IPS DF 4.7 (cell line): Measurements from ENCODE around the gene TLE4.
A peak's percentile ranks its signal among the peaks of the same experiment; 100 is the strongest.

Experiments used
- DNase-seq: peaks from one replicate; pipeline ENCODE4 v3.0.0-alpha.2; 2013; ENCODE audit warnings: low spot score; ENCODE audit errors: extremely low read depth

The TLE4 gene

GRCh38 chr9:79687131-79687447 lies 115.3 kb downstream of the TLE4 start:
- DNase-seq: no peak

GRCh38 chr9:79688363-79688762 lies 116.6 kb downstream of the TLE4 start:
- no peak for DNase-seq

GRCh38 chr9:79689576-79689975 lies 117.8 kb downstream of the TLE4 start:
- no peak for DNase-seq

- DNase-seq: no peak
Measured at GRCh38 chr9:79691496-79691895, 119.7 kb downstream of the TLE4 start.

- no peak for DNase-seq
Measured at GRCh38 chr9:79692857-79693571, 121.2 kb downstream of the TLE4 start.

GRCh38 chr9:79693750-79694149 lies 122.0 kb downstream of the TLE4 start:
- no peak for DNase-seq

GRCh38 chr9:79694208-79694607 lies 122.4 kb downstream of the TLE4 start:
- DNase-seq: no peak

- DNase-seq: peak; percentile 33
Measured at GRCh38 chr9:79694676-79695400, 123.1 kb downstream of the TLE4 start.

- no peak for DNase-seq
Measured at GRCh38 chr9:79695531-79696175, 123.9 kb downstream of the TLE4 start.

- no peak for DNase-seq
Measured at GRCh38 chr9:79698967-79699366, 127.2 kb downstream of the TLE4 start.

- DNase-seq: no peak
Measured at GRCh38 chr9:79699479-79699878, 127.7 kb downstream of the TLE4 start.

- no peak for DNase-seq
Measured at GRCh38 chr9:79700607-79701360, 129.0 kb downstream of the TLE4 start.

GRCh38 chr9:79701651-79702050 lies 129.9 kb downstream of the TLE4 start:
- DNase-seq: no peak

GRCh38 chr9:79705704-79706103 lies 133.9 kb downstream of the TLE4 start:
- DNase-seq: no peak

- no peak for DNase-seq
Measured at GRCh38 chr9:79706512-79706911, 134.7 kb downstream of the TLE4 start.

- DNase-seq: no peak
Measured at GRCh38 chr9:79707589-79707988, 135.8 kb downstream of the TLE4 start.

GRCh38 chr9:79708541-79708940 lies 136.8 kb downstream of the TLE4 start:
- no peak for DNase-seq

- DNase-seq: no peak
Measured at GRCh38 chr9:79709743-79710674, 138.2 kb downstream of the TLE4 start.

GRCh38 chr9:79711874-79712273 lies 140.1 kb downstream of the TLE4 start:
- DNase-seq: no peak

GRCh38 chr9:79719021-79719420 lies 147.3 kb downstream of the TLE4 start:
- no peak for DNase-seq

- DNase-seq: no peak
Measured at GRCh38 chr9:79719989-79720388, 148.2 kb downstream of the TLE4 start.
